Endothelial cell of umbilical vein (primary cell): Measurements from ENCODE around the gene DISP2. TPM values are rescaled to one million over a fixed set of nuclear protein-coding genes. Genes with fewer than 3 reads are reported as not detected.

ENCODE experiments used
- BruUV-seq: library from RNA; stranded (reverse); fragments of 400-500 nt; replicated peaks from 2 replicates; lab custom pipeline; 2021; lab: Mats Ljungman, UMichigan
- CTCF ChIA-PET: fragments of 300-600, 350-600 bp; sonication (Branson Sonifier 250); formaldehyde crosslinking; loops from one replicate; lab custom pipeline; 2021; ENCODE audit warnings: antibody characterized with exemption, inconsistent platforms; lab: Charles Lee
- POLR2A ChIA-PET: fragments of 300-600, 350-600 bp; sonication (Branson Sonifier 250); formaldehyde crosslinking; loops from one replicate; lab custom pipeline; 2021; ENCODE audit warnings: antibody characterized with exemption, inconsistent platforms; lab: Charles Lee
- DNase-seq: peaks from one replicate; pipeline ENCODE4 v3.0.0-alpha.2; 2011; ENCODE audit warnings: low read depth, low spot score
- FAIRE-seq: peaks from 2 replicates; lab custom pipeline; 2011; peaks lifted over from hg19 to GRCh38; lab: Jason Lieb, UNC
- H2AFZ ChIP-seq: 2 replicates; pipeline ENCODE4 v1.6.0; 2012; ENCODE audit warnings: low read depth, low read length, control low read depth, inconsistent platforms
- H3K27ac ChIP-seq: 2 replicates; pipeline ENCODE4 v1.5.1; 2011; ENCODE audit warnings: low read depth, mild to moderate bottlenecking, control low read depth, low read length, moderate library complexity; ENCODE audit not compliant: insufficient read depth
- H3K27me3 ChIP-seq, 2 experiments: 2 replicates each; pipeline versions ENCODE4 v1.6.0 to v1.6.1; 2011; ENCODE audit warnings: low read length in 2 of 2, mixed read lengths in 1 of 2; ENCODE audit not compliant: control insufficient read depth in 2 of 2, insufficient read depth in 2 of 2
- H3K36me3 ChIP-seq, 2 experiments: 2 replicates in 1 of 2; 3 replicates in 1 of 2; pipeline ENCODE4 v1.5.1; 2011; ENCODE audit warnings: low read length in 2 of 2, mild to moderate bottlenecking in 1 of 2, moderate library complexity in 1 of 2; ENCODE audit not compliant: control insufficient read depth in 2 of 2, insufficient read depth in 2 of 2; ENCODE audit errors: extremely low read depth in 1 of 2
- H3K4me1 ChIP-seq: 3 replicates; pipeline ENCODE4 v1.5.1; 2011; ENCODE audit warnings: mild to moderate bottlenecking, low read length; ENCODE audit not compliant: control insufficient read depth, insufficient read depth; ENCODE audit errors: extremely low read depth
- H3K4me2 ChIP-seq: 2 replicates; pipeline ENCODE4 v1.6.1; 2011; ENCODE audit warnings: low read length, control low read depth, mixed read lengths; ENCODE audit not compliant: insufficient read depth
- H3K4me3 ChIP-seq, 3 experiments: fragments of 200-600 bp in 1 of 3; sonication (generic), shearing (Covaris generic) in 1 of 3; replicated peaks in 1 of 3; 2 replicates each; pipeline ENCODE4 v1.5.1; 2011 to 2016; ENCODE audit warnings: control low read depth in 3 of 3, low read length in 3 of 3, mild to moderate bottlenecking in 2 of 3, inconsistent platforms in 1 of 3, low read depth in 1 of 3, moderate library complexity in 1 of 3; ENCODE audit not compliant: insufficient read depth in 1 of 3
- H3K79me2 ChIP-seq: 2 replicates; pipeline ENCODE4 v1.6.0; 2012; ENCODE audit warnings: low read length, inconsistent platforms; ENCODE audit not compliant: control insufficient read depth, insufficient read depth
- H3K9ac ChIP-seq: replicated peaks from 2 replicates; pipeline ENCODE3; 2011; ENCODE audit warnings: low read length, control low read depth; ENCODE audit not compliant: insufficient read depth; ENCODE audit errors: extremely low read depth
- H3K9me1 ChIP-seq: replicated peaks from 3 replicates; pipeline ENCODE4 v1.6.0; 2011; ENCODE audit warnings: mild to moderate bottlenecking, low read length; ENCODE audit not compliant: control insufficient read depth, insufficient read depth; ENCODE audit errors: extremely low read depth
- H3K9me3 ChIP-seq: replicated peaks from 2 replicates; pipeline ENCODE4 v1.5.1; 2012; ENCODE audit warnings: low read length, inconsistent platforms; ENCODE audit not compliant: control insufficient read depth, insufficient read depth
- H4K20me1 ChIP-seq: replicated peaks from 2 replicates; pipeline ENCODE3; 2011; ENCODE audit warnings: mild to moderate bottlenecking, low read length; ENCODE audit not compliant: control insufficient read depth, insufficient read depth; ENCODE audit errors: extremely low read depth
- EZH2 ChIP-seq: IDR thresholded peaks from 2 replicates; pipeline ENCODE4 v1.6.1; 2012; ENCODE audit warnings: borderline replicate concordance, low read depth, mild to moderate bottlenecking, moderate library complexity, low read length, inconsistent platforms; ENCODE audit not compliant: severe bottlenecking
- FOS ChIP-seq: IDR thresholded peaks from 2 replicates; pipeline ENCODE4 v1.6.1; 2011; ENCODE audit warnings: mild to moderate bottlenecking, low read length, moderate library complexity, borderline replicate concordance; ENCODE audit not compliant: insufficient read depth
- GATA2 ChIP-seq: IDR thresholded peaks from 2 replicates; pipeline ENCODE4 v1.7.0; 2011; ENCODE audit warnings: low read depth, mild to moderate bottlenecking, moderate library complexity, mixed read lengths, low read length; ENCODE audit not compliant: insufficient read length, insufficient read depth
- JUN ChIP-seq: IDR thresholded peaks from 2 replicates; pipeline ENCODE4 v1.6.1; 2011; ENCODE audit warnings: borderline replicate concordance, low read depth; ENCODE audit not compliant: insufficient read length, insufficient read depth
- MYC ChIP-seq: IDR thresholded peaks from one replicate; pipeline ENCODE4 v1.6.1; 2011; ENCODE audit warnings: mild to moderate bottlenecking, low read depth, low read length
- POLR2A ChIP-seq: IDR thresholded peaks from 2 replicates; pipeline ENCODE4 v1.6.1; 2012; ENCODE audit warnings: low read depth, mild to moderate bottlenecking, control low read depth, low read length
- POLR2AphosphoS5 ChIP-seq: IDR thresholded peaks from 2 replicates; pipeline ENCODE4 v1.6.1; 2012; ENCODE audit warnings: low read depth, mild to moderate bottlenecking, control low read depth, low read length, moderate library complexity; ENCODE audit not compliant: insufficient read depth
- dilution Hi-C: fragments of 300-500 bp; cut with MboI; formaldehyde crosslinking; loops from one replicate; pipeline ENCODE4 v1.15.0; 2019; ENCODE audit warnings: low sequenced_read_pairs; ENCODE audit not compliant: extremely low pct_ligation_motif_present
- intact Hi-C: fragments of 100-400 bp; cut with micrococcal nuclease; formaldehyde crosslinking; loops from one replicate; pipeline ENCODE4 v1.10.0; 2022
- polyA plus RNA-seq, 4 experiments: library from polyadenylated mRNA; depleted of rRNA in 3 of 4; stranded (reverse) in 3 of 4; unstranded in 1 of 4; fragments of >200 nt; gene quantifications; 2 replicates each; pipeline versions ENCODE4 v1.2.1 to v1.2.3, GENCODE V29; 2011 to 2012; ENCODE audit warnings: missing spikeins in 1 of 4
- total RNA-seq: library from RNA; stranded (reverse); gene quantifications from 2 replicates; pipeline ENCODE4 v1.2.3, GENCODE V29; 2021
- TF ChIP-seq, protein P1 (sequence below): IDR thresholded peaks from 2 replicates; pipeline ENCODE4 v1.6.1; 2011; ENCODE audit not compliant: insufficient read depth, insufficient read length
- TF ChIP-seq, protein P2 (sequence below), 2 donors: IDR thresholded peaks; 1 replicate in 1 of 2; 2 replicates in 1 of 2; pipeline ENCODE4 v1.5.1; 2011; ENCODE audit warnings: low read length in 2 of 2, mild to moderate bottlenecking in 2 of 2, moderate library complexity in 2 of 2, control low read depth in 1 of 2, inconsistent platforms in 1 of 2, low read depth in 1 of 2; ENCODE audit not compliant: insufficient read depth in 1 of 2; ENCODE audit errors: extremely low read depth in 1 of 2

Gene DISP2
- total and polyA plus RNA-seq, 2 donors (not counting 3 experiments of a cell fraction or from before 2014, with no cell fraction given): 0.10 to 1.2 TPM

DNA sequence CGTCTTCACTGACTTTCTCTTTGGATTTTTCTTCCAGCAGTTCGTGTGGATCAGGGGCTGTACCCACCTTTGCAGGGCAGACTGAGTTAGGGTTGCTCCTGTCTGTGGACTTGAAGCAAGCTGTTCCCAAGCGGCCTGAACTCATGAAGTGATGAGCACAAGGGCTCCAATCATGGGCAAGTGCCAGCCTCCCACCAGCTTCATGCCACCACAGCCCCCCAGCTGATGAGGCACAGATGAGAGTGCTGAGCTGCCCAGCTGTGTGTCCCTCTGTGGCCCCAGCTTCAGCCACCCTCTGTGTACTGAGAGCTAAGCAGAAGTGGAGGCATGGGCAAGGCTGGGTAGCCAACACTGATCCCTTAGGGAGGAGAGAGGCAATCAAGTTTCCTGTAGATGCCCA is 47.0 kb upstream of the DISP2 start:
- CTCF ChIA-PET: interaction anchor here (0.7 to 15.0 kb wide), 14 partner anchors 8 to 111 kb away, joined by 3 to 403 read pairs (median 6); partner anchors contain the start of genes ANKRD63 and CCDC9B

More for the DNA sequence above, 47.0 kb upstream of the DISP2 start:
- H3K4me3 ChIP-seq: no peak overlapping the region
- intact Hi-C loops: loop anchor here (1.0 kb wide), 1 partner anchor 32 kb away; no protein-coding TSS in a partner anchor
- no peak overlapping the region for H3K4me2 ChIP-seq
- H3K27ac ChIP-seq: no peak overlapping the region
- no peaks in the 10 kb centered on the region for H3K9me1 ChIP-seq
- dilution Hi-C loops: no loop called here
- H3K27me3 ChIP-seq: no peaks in the 10 kb centered on the region
- H3K9me3 ChIP-seq: no peaks in the 10 kb centered on the region
- POLR2A ChIA-PET: no interaction called here
- no peaks in the 10 kb centered on the region for H3K79me2 ChIP-seq
- no peaks in the 10 kb centered on the region for H4K20me1 ChIP-seq
- H3K4me1 ChIP-seq: peaks cover 24% of the 10 kb centered on the region
- no peak overlapping the region for H3K9ac ChIP-seq
- no peaks in the 10 kb centered on the region for H3K36me3 ChIP-seq
- H2AFZ ChIP-seq: no peak overlapping the region
- DNase-seq: no peak
- TF ChIP-seq POLR2AphosphoS5 (no peak), MYC (no peak), POLR2A (no peak), JUN (no peak), FOS (no peak), EZH2 (no peak), GATA2 (no peak)
- TF ChIP-seq, protein P1, sequence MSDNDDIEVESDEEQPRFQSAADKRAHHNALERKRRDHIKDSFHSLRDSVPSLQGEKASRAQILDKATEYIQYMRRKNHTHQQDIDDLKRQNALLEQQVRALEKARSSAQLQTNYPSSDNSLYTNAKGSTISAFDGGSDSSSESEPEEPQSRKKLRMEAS: no peak
- TF ChIP-seq, protein P2, sequence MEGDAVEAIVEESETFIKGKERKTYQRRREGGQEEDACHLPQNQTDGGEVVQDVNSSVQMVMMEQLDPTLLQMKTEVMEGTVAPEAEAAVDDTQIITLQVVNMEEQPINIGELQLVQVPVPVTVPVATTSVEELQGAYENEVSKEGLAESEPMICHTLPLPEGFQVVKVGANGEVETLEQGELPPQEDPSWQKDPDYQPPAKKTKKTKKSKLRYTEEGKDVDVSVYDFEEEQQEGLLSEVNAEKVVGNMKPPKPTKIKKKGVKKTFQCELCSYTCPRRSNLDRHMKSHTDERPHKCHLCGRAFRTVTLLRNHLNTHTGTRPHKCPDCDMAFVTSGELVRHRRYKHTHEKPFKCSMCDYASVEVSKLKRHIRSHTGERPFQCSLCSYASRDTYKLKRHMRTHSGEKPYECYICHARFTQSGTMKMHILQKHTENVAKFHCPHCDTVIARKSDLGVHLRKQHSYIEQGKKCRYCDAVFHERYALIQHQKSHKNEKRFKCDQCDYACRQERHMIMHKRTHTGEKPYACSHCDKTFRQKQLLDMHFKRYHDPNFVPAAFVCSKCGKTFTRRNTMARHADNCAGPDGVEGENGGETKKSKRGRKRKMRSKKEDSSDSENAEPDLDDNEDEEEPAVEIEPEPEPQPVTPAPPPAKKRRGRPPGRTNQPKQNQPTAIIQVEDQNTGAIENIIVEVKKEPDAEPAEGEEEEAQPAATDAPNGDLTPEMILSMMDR (IDR thresholded peaks at IDR 0.05; ENCODE audit: extremely low read depth in 1 of 2, insufficient read depth in 1 of 2, low read depth in 1 of 2, low read length in 2 of 2): no peak
- no peak for FAIRE-seq
- BruUV-seq: no TSS peak
